Fibroblast of lung (primary cell): Measurements from ENCODE around the gene PIM1.

Source experiments
- CTCF ChIP-seq, 2 donors: IDR thresholded peaks in 1 of 2; conservative IDR thresholded peaks in 1 of 2; 1 replicate in 1 of 2; 2 replicates in 1 of 2; pipeline ENCODE4 v1.5.1; 2011 to 2012; ENCODE audit warnings: low read length in 2 of 2, control low read depth in 1 of 2, inconsistent platforms in 1 of 2, low read depth in 1 of 2, mild to moderate bottlenecking in 1 of 2
- EZH2 ChIP-seq: IDR thresholded peaks from 2 replicates; pipeline ENCODE4 v1.5.1; 2012; ENCODE audit warnings: low read length, control low read depth, mild to moderate bottlenecking; ENCODE audit errors: missing control alignments

- TF ChIP-seq CTCF (conservative IDR thresholded peaks at IDR 0.05 in 1 of 2, IDR thresholded peaks at IDR 0.05 in 1 of 2; ENCODE audit: low read depth in 1 of 2, low read length in 2 of 2) (no peak), EZH2 (no peak)
Measured at GRCh38 chr6:37126961-37127616, 42.9 kb upstream of the PIM1 start.
